IPS-18a (cell line): Measurements from ENCODE around the gene OR2T34.
"Not testable (repeated sequence)": the region's sequence is repeated elsewhere in the genome, so short reads cannot be mapped to it uniquely, and the experiment has no call there.

Experiments used
- H3K27ac ChIP-seq: one replicate; pipeline ENCODE4 v1.5.1; 2013; ENCODE audit warnings: low read length
- H3K27me3 ChIP-seq: one replicate; pipeline ENCODE4 v1.6.1; 2013; ENCODE audit warnings: mild to moderate bottlenecking, low read length; ENCODE audit not compliant: control insufficient read depth, insufficient read depth
- H3K36me3 ChIP-seq: one replicate; pipeline ENCODE4 v1.6.1; 2013; ENCODE audit warnings: low read depth, low read length; ENCODE audit not compliant: control insufficient read depth
- H3K4me1 ChIP-seq: one replicate; pipeline ENCODE4 v1.6.1; 2013; ENCODE audit warnings: low read depth, low read length; ENCODE audit not compliant: control insufficient read depth
- H3K4me3 ChIP-seq: one replicate; pipeline ENCODE4 v1.5.1; 2013; ENCODE audit warnings: low read length
- H3K9ac ChIP-seq: one replicate; pipeline ENCODE4 v1.6.1; 2013; ENCODE audit warnings: mild to moderate bottlenecking, low read length, moderate library complexity
- H3K9me3 ChIP-seq: one replicate; pipeline ENCODE4 v1.6.1; 2013; ENCODE audit warnings: low read depth, low read length; ENCODE audit not compliant: control insufficient read depth

Gene OR2T34

GRCh38 chr1:248592655-248593054 is 18.1 kb upstream of the OR2T34 start:
- peaks cover 59% of the 10 kb centered on the region for H3K9me3 ChIP-seq

GRCh38 chr1:248590055-248590454 is 15.5 kb upstream of the OR2T34 start:
- Histone ChIP-seq H3K36me3 (no peaks in the 10 kb centered on the region), H3K9ac (no peak overlapping the region), H3K27me3 (no peaks in the 10 kb centered on the region), H3K4me3 (no peak overlapping the region), H3K4me1 (no peaks in the 10 kb centered on the region), H3K9me3 (peaks cover 46% of the 10 kb centered on the region), H3K27ac (no peak overlapping the region)

More at GRCh38 chr1:248592655-248593054, 18.1 kb upstream of the OR2T34 start:
- no peaks in the 10 kb centered on the region for H3K27me3 ChIP-seq
- no peaks in the 10 kb centered on the region for H3K4me1 ChIP-seq
- H3K4me3 ChIP-seq: no peak overlapping the region
- H3K9ac ChIP-seq: no peak overlapping the region
- no peak overlapping the region for H3K27ac ChIP-seq
- no peaks in the 10 kb centered on the region for H3K36me3 ChIP-seq

GRCh38 chr1:248589334-248589733 is 14.8 kb upstream of the OR2T34 start:
- H3K27ac ChIP-seq: no peak overlapping the region
- no peaks in the 10 kb centered on the region for H3K4me1 ChIP-seq
- no peak overlapping the region for H3K9ac ChIP-seq
- no peaks in the 10 kb centered on the region for H3K36me3 ChIP-seq
- no peaks in the 10 kb centered on the region for H3K27me3 ChIP-seq
- peaks cover 43% of the 10 kb centered on the region for H3K9me3 ChIP-seq
- H3K4me3 ChIP-seq: no peak overlapping the region

- H3K9me3 ChIP-seq: peaks cover 33% of the 10 kb centered on the region
- H3K4me3 ChIP-seq: no peak overlapping the region
- no peaks in the 10 kb centered on the region for H3K27me3 ChIP-seq
Observed at GRCh38 chr1:248585266-248585665, 10.7 kb upstream of the OR2T34 start.

GRCh38 chr1:248576260-248576980 is 1.9 kb upstream of the OR2T34 start:
- Histone ChIP-seq H3K9me3 (peaks cover 28% of the 10 kb centered on the region), H3K36me3 (no peaks in the 10 kb centered on the region), H3K4me3 (no peak overlapping the region)

More at GRCh38 chr1:248585266-248585665, 10.7 kb upstream of the OR2T34 start:
- no peak overlapping the region for H3K27ac ChIP-seq
- H3K36me3 ChIP-seq: no peaks in the 10 kb centered on the region
- H3K4me1 ChIP-seq: no peaks in the 10 kb centered on the region
- no peak overlapping the region for H3K9ac ChIP-seq

GRCh38 chr1:248573856-248574255 is 701 bp downstream of the OR2T34 start:
- H3K9ac ChIP-seq, H3K27ac ChIP-seq, H3K27me3 ChIP-seq, H3K4me1 ChIP-seq, H3K4me3 ChIP-seq, H3K36me3 ChIP-seq: not testable (repeated sequence)
- H3K9me3 ChIP-seq: peaks cover 25% of the 10 kb centered on the region

More at GRCh38 chr1:248576260-248576980, 1.9 kb upstream of the OR2T34 start:
- H3K9ac ChIP-seq: no peak overlapping the region
- no peaks in the 10 kb centered on the region for H3K27me3 ChIP-seq
- no peaks in the 10 kb centered on the region for H3K4me1 ChIP-seq
- no peak overlapping the region for H3K27ac ChIP-seq

GRCh38 chr1:248572049-248572448 is 2.5 kb downstream of the OR2T34 start:
- not testable (repeated sequence) for H3K4me3 ChIP-seq, H3K27me3 ChIP-seq, H3K36me3 ChIP-seq, H3K9ac ChIP-seq, H3K4me1 ChIP-seq, H3K27ac ChIP-seq
- H3K9me3 ChIP-seq: peaks cover 16% of the 10 kb centered on the region

GRCh38 chr1:248570811-248571210 is 3.7 kb downstream of the OR2T34 start:
- H3K9ac ChIP-seq, H3K9me3 ChIP-seq, H3K27me3 ChIP-seq, H3K4me1 ChIP-seq, H3K36me3 ChIP-seq, H3K4me3 ChIP-seq, H3K27ac ChIP-seq: not testable (repeated sequence)

- H3K4me3 ChIP-seq: not testable (repeated sequence)
Observed at GRCh38 chr1:248569049-248569448, 5.5 kb downstream of the OR2T34 start.

GRCh38 chr1:248565530-248566373 is 8.8 kb downstream of the OR2T34 start:
- not testable (repeated sequence) for H3K4me3 ChIP-seq, H3K4me1 ChIP-seq, H3K9ac ChIP-seq, H3K27me3 ChIP-seq, H3K27ac ChIP-seq, H3K9me3 ChIP-seq, H3K36me3 ChIP-seq

More at GRCh38 chr1:248569049-248569448, 5.5 kb downstream of the OR2T34 start:
- H3K4me1 ChIP-seq, H3K36me3 ChIP-seq, H3K27ac ChIP-seq, H3K27me3 ChIP-seq, H3K9ac ChIP-seq, H3K9me3 ChIP-seq: not testable (repeated sequence)

- not testable (repeated sequence) for H3K27me3 ChIP-seq, H3K36me3 ChIP-seq, H3K4me1 ChIP-seq, H3K27ac ChIP-seq, H3K9ac ChIP-seq, H3K4me3 ChIP-seq, H3K9me3 ChIP-seq
Observed at GRCh38 chr1:248562672-248563071, 11.9 kb downstream of the OR2T34 start, which contains the start of gene OR2T29. TSS of gene OR2T29 (minus strand) at chr1:248562772. CDS start at chr1:248559491, 3,281 bp downstream.
